Cardiac muscle cell (in vitro differentiated cells and primary cell): ENCODE measurements around the gene ARHGAP15. TPM values are rescaled to one million over a fixed set of nuclear protein-coding genes. Genes with fewer than 3 reads are reported as not detected.

Experiments
- DNase-seq, 2 donors: peaks; one replicate each; pipeline versions ENCODE4 v3.0.0 to v3.0.0-alpha.2; 2010 to 2017; ENCODE audit warnings: low read depth in 1 of 2, low spot score in 1 of 2
- H3K27ac ChIP-seq: fragments of 200-600 bp; sonication (generic); 2 replicates; pipeline ENCODE4 v1.5.1; 2016
- H3K27me3 ChIP-seq: fragments of 200-600 bp; sonication (generic); 2 replicates; pipeline ENCODE4 v1.6.0; 2016; ENCODE audit warnings: control low read depth
- H3K36me3 ChIP-seq: fragments of 200-600 bp; sonication (generic); 2 replicates; pipeline ENCODE4 v1.5.1; 2016; ENCODE audit warnings: control low read depth
- H3K4me1 ChIP-seq: fragments of 200-600 bp; sonication (generic); 2 replicates; pipeline ENCODE4 v1.8.1; 2017; ENCODE audit warnings: low read depth, mild to moderate bottlenecking, mixed run types
- H3K4me3 ChIP-seq: fragments of 200-600 bp; sonication (generic); 2 replicates; pipeline ENCODE4 v1.5.1; 2016; ENCODE audit warnings: mild to moderate bottlenecking
- H3K9me3 ChIP-seq: fragments of 200-600 bp; sonication (generic); 2 replicates; pipeline ENCODE4 v1.5.1; 2017; ENCODE audit warnings: low read depth, mild to moderate bottlenecking, control low read depth
- polyA plus RNA-seq: library from polyadenylated mRNA; unstranded; fragments of >200 nt; fragmentation: Nextera tagmentation; extraction: Ambion mirVana; gene quantifications from 2 replicates; pipeline ENCODE4 v1.2.1, GENCODE V29; 2016
- total RNA-seq: library from RNA; depleted of rRNA; stranded (reverse); fragments of >200 nt; gene quantifications from 2 replicates; pipeline ENCODE4 v1.2.3, GENCODE V29; 2016
- TF ChIP-seq, protein P1 (sequence below): IDR thresholded peaks from 2 replicates; pipeline ENCODE4 v1.5.1; 2012; ENCODE audit warnings: low read depth, mild to moderate bottlenecking, low read length

Gene ARHGAP15
- total and polyA plus RNA-seq, 2 experiments from 2014 or later: not detected

- Histone ChIP-seq H3K4me3 (no peak overlapping the region), H3K27me3 (no peaks in the 10 kb centered on the region), H3K36me3 (no peaks in the 10 kb centered on the region), H3K27ac (no peak overlapping the region), H3K9me3 (no peaks in the 10 kb centered on the region), H3K4me1 (no peaks in the 10 kb centered on the region)
- TF ChIP-seq, protein P1, sequence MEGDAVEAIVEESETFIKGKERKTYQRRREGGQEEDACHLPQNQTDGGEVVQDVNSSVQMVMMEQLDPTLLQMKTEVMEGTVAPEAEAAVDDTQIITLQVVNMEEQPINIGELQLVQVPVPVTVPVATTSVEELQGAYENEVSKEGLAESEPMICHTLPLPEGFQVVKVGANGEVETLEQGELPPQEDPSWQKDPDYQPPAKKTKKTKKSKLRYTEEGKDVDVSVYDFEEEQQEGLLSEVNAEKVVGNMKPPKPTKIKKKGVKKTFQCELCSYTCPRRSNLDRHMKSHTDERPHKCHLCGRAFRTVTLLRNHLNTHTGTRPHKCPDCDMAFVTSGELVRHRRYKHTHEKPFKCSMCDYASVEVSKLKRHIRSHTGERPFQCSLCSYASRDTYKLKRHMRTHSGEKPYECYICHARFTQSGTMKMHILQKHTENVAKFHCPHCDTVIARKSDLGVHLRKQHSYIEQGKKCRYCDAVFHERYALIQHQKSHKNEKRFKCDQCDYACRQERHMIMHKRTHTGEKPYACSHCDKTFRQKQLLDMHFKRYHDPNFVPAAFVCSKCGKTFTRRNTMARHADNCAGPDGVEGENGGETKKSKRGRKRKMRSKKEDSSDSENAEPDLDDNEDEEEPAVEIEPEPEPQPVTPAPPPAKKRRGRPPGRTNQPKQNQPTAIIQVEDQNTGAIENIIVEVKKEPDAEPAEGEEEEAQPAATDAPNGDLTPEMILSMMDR: no peak
- DNase-seq: no peak
Observed at GRCh38 chr2:143158098-143158497, 28.9 kb downstream of the ARHGAP15 start.

DNA sequence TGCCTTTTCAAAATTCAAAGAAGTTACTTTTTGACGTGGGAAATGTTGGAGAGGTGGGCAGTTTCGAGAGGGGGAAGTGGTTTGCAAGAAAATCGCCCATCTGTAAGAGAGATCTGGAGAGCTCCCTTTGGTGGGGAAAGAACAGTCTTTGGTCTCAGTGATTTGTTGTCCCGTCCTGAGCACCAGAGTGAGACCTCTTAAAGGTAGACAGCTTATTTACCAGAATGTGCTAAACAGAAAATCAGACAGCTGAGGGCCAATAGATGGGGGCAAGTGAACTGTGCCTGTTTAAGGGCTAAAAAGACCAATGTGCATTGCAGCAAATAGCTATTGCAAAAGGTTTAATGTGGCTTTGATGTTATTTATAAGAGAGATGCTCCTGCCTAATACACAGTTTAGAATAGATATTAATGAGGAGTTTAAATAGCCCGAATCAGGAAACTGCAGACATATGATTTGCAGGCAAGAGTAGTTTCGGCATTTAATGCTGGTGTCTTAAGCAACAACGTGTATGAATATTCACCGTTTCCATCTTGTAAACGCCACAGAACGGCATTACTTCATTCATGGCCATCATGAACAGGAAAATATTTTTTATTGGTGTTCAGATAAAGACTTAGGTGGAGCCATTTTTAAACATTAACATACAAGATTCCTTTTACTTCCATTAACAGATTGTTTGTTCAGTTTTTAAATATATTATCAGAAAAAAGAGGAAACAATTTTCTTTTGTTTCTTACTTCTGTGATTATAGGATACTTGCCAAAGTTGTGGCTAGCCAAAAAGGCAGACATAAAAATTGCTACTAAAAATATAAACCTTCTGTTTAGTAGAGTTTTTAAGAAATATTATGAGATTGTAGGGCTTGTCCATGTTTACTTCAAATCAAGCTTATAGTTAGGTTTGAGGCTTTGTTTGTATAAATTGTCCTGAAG is 29.6 kb downstream of the ARHGAP15 start:
- Histone ChIP-seq H3K36me3 (no peaks in the 10 kb centered on the region), H3K4me3 (no peak overlapping the region), H3K27ac (no peak overlapping the region), H3K4me1 (no peaks in the 10 kb centered on the region), H3K9me3 (no peaks in the 10 kb centered on the region), H3K27me3 (no peaks in the 10 kb centered on the region)
- TF ChIP-seq, protein P1: no peak
- no peak for DNase-seq

- Histone ChIP-seq H3K4me3 (no peak overlapping the region), H3K9me3 (no peaks in the 10 kb centered on the region)
- DNase-seq: no peak
Observed at GRCh38 chr2:143159486-143159840, 30.2 kb downstream of the ARHGAP15 start.

DNA sequence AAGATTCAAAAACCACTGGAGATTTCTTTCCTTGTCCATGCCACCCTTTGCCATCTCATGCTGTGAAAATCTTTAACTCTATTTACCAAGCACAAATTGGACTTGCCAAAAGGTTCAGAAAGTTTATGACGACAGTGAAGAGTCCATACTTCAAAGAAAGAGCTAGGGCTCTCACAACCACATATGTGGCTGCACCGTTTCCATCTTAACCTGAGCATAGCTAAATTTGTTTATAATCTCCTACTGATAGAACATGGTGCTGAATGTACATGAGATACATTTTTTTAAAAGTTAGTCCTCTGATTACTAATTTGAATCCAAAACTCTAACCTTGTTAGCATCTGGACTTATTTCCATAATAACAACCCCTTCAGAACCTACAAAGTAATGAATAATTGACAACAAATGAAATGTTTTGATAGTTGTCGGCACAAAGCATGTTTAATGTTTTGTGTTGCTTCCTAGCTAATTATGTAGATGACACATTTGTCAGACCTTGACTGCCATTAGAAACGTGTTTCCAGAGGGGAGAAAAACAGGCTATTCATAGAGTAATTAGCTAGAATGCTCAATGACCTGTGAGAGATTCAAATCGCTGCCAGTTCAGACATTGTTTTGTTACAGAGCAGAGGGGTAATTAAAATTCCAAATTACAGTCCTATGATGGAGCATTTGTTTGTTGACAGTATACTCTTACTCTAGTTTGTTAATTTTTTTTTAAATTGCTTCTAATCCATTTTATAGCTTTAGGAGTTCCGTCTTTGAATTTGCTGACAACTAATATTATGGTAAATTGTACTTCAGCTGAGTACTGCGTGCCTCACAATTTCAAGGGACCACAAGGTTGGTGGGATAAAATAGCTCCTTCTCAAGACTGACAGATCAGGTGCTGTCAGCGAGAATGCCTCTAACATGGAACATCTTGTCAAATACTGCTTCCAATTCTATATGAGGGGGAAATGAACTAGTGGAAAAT is 31.8 kb downstream of the ARHGAP15 start:
- no peak for DNase-seq
- H3K4me3 ChIP-seq: no peak overlapping the region
- H3K27ac ChIP-seq: no peak overlapping the region
- no peaks in the 10 kb centered on the region for H3K27me3 ChIP-seq
- no peaks in the 10 kb centered on the region for H3K4me1 ChIP-seq
- H3K36me3 ChIP-seq: no peaks in the 10 kb centered on the region
- TF ChIP-seq, protein P1: no peak
- H3K9me3 ChIP-seq: no peaks in the 10 kb centered on the region

More at GRCh38 chr2:143159486-143159840, 30.2 kb downstream of the ARHGAP15 start:
- H3K27me3 ChIP-seq: no peaks in the 10 kb centered on the region
- no peaks in the 10 kb centered on the region for H3K4me1 ChIP-seq
- TF ChIP-seq, protein P1: no peak
- H3K36me3 ChIP-seq: no peaks in the 10 kb centered on the region
- H3K27ac ChIP-seq: no peak overlapping the region

DNA sequence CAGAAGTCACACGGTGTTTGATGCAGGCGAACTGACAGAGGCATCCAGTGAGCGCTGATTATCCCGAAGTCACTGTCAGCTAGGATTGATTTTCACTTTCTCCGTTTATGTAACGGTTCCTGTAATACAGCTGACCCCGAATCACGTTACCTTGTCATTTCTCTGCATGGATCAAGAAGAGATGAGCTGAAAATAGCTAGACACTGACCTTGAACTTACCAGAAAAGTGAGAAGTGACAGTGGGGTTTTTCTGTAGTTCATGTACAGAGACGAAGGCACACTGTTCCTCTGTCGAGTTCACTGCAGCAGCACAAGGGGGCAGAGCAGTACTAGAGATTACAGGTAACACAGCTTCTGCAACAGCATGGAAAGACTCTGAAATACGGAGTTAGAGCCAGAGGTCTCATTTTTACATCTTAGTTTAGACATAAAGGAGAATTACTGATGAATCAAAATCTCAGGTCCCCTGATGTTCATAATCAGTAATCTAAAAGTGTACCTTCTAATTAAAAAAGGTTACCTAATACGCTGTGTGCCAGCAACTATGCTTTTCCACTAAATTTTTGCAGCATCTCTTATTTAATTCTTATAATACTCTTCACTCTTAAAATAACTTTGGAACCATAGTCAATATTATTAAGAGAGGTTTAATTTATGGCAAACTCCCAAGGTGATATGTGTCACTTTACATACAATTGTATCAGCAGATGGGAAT is 33.1 kb downstream of the ARHGAP15 start:
- Histone ChIP-seq H3K36me3 (no peaks in the 10 kb centered on the region), H3K4me1 (no peaks in the 10 kb centered on the region), H3K9me3 (no peaks in the 10 kb centered on the region), H3K27ac (no peak overlapping the region), H3K4me3 (no peak overlapping the region), H3K27me3 (no peaks in the 10 kb centered on the region)
- peak; percentile 60 to 74 for DNase-seq
- TF ChIP-seq, protein P1: peak; percentile 54
